ENCODE results near the gene LY6G5C. TPM values are rescaled to one million over a fixed set of nuclear protein-coding genes. Genes with fewer than 3 reads are reported as not detected.

Gene LY6G5C
- total and polyA plus RNA-seq, 2 donors (not counting 3 experiments of a cell fraction or from before 2014, with no cell fraction given): 8.2 to 11.4 TPM

- H3K9me3 ChIP-seq (replicated peaks; ENCODE audit: control insufficient read depth, insufficient read depth, low read length): no peaks in the 10 kb centered on the region
- no peaks in the 10 kb centered on the region for H3K36me3 ChIP-seq (ENCODE audit: control insufficient read depth in 2 of 2, extremely low read depth in 1 of 2, insufficient read depth in 2 of 2, low read length in 2 of 2)
- H3K27ac ChIP-seq (ENCODE audit: insufficient read depth, low read depth, low read length): no peak overlapping the region
- H3K9ac ChIP-seq (replicated peaks; ENCODE audit: extremely low read depth, insufficient read depth, low read length): no peak overlapping the region
- ChIA-PET POLR2A (interaction anchor here (0.5 to 1.3 kb wide), 4 partner anchors 8 to 103 kb away, joined by 3 to 7 read pairs (median 3); partner anchors contain the start of genes ABHD16A and CLIC1), CTCF (interaction anchor here (1.2 to 2.3 kb wide), 5 partner anchors 9 to 58 kb away, joined by 3 to 14 read pairs (median 4); partner anchors contain the start of genes ABHD16A and DDAH2)
- no peaks in the 10 kb centered on the region for H3K27me3 ChIP-seq (ENCODE audit: control insufficient read depth in 2 of 2, insufficient read depth in 2 of 2, low read length in 2 of 2)
- no peak overlapping the region for H3K4me3 ChIP-seq (replicated peaks in 1 of 3; ENCODE audit: insufficient read depth in 1 of 3, low read depth in 1 of 3, low read length in 3 of 3)
- H4K20me1 ChIP-seq (replicated peaks; ENCODE audit: control insufficient read depth, extremely low read depth, insufficient read depth, low read length): no peaks in the 10 kb centered on the region
- H3K9me1 ChIP-seq (replicated peaks; ENCODE audit: control insufficient read depth, extremely low read depth, insufficient read depth, low read length): no peaks in the 10 kb centered on the region
- no TSS peak for BruUV-seq (replicated peaks)
- peak overlapping the region; percentile 52 for H2AFZ ChIP-seq (ENCODE audit: low read depth, low read length)
- dilution Hi-C loops (cut with MboI; ENCODE audit: extremely low pct_ligation_motif_present, low sequenced_read_pairs): no loop called here
- H3K79me2 ChIP-seq (ENCODE audit: control insufficient read depth, insufficient read depth, low read length): no peaks in the 10 kb centered on the region
- peak; percentile 55 for FAIRE-seq
- H3K4me2 ChIP-seq (ENCODE audit: insufficient read depth, low read length): no peak overlapping the region
- DNase-seq (ENCODE audit: low read depth, low spot score): peak; percentile 20
- TF ChIP-seq POLR2AphosphoS5 (IDR thresholded peaks at IDR 0.05; ENCODE audit: insufficient read depth, low read depth, low read length) (peak; percentile 27), FOS (IDR thresholded peaks at IDR 0.05; ENCODE audit: borderline replicate concordance, insufficient read depth, low read length) (no peak), GATA2 (IDR thresholded peaks at IDR 0.05; ENCODE audit: insufficient read depth, insufficient read length, low read depth, low read length) (peak; percentile 36), POLR2A (IDR thresholded peaks at IDR 0.05; ENCODE audit: low read depth, low read length) (no peak), MYC (IDR thresholded peaks at IDR 0.05; ENCODE audit: low read depth, low read length) (no peak)
- H3K4me1 ChIP-seq (ENCODE audit: control insufficient read depth, extremely low read depth, insufficient read depth, low read length): peaks cover 8% of the 10 kb centered on the region
- intact Hi-C loops (cut with micrococcal nuclease): no loop called here
Observed at GRCh38 chr6:31711233-31711632, 30.4 kb upstream of the LY6G5C start.

DNA sequence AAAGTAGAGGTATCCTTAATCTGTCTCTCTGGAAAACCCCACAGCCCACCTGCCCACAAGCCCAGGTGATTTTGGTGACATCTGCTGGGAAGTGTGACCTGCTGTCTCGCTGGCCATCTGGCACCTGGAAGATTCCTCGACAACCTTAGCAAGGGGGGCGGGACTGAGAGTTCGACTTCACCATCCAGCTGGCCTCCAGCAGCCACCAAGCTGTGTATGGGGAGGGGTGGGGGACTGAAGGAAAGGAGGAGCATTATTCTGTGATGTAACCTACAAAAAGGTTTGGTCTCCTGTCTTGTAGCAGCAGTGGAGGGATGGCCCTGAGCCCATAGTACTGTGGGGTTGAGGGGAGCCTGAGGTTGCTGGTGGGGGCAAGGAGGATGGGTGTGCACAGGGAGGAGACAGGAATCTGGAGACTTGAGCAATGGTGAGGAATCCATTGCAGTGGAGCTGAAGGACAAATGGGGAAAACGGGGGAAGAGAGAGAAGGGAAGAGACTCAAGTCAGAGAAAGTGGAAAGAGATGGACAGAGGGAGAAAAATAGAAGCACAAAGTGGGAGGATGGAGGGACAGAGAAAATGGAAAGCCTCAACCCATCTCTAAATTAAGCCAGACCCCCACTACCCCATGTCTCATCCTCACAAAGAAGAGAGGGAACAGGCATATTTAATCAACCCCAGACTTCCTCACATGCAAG, 29.8 kb upstream of the LY6G5C start:
- no peaks in the 10 kb centered on the region for H4K20me1 ChIP-seq (replicated peaks; ENCODE audit: control insufficient read depth, extremely low read depth, insufficient read depth, low read length)
- ChIA-PET POLR2A (interaction anchor here (0.5 to 1.3 kb wide), 4 partner anchors 7 to 103 kb away, joined by 3 to 7 read pairs (median 3); partner anchors contain the start of genes ABHD16A and CLIC1), CTCF (interaction anchor here (1.2 to 2.3 kb wide), 5 partner anchors 8 to 59 kb away, joined by 3 to 14 read pairs (median 4); partner anchors contain the start of genes ABHD16A and DDAH2)
- no peaks in the 10 kb centered on the region for H3K9me1 ChIP-seq (replicated peaks; ENCODE audit: control insufficient read depth, extremely low read depth, insufficient read depth, low read length)
- H3K36me3 ChIP-seq (ENCODE audit: control insufficient read depth in 2 of 2, extremely low read depth in 1 of 2, insufficient read depth in 2 of 2, low read length in 2 of 2): no peaks in the 10 kb centered on the region
- BruUV-seq (replicated peaks): no TSS peak
- H3K4me1 ChIP-seq (ENCODE audit: control insufficient read depth, extremely low read depth, insufficient read depth, low read length): peaks cover 8% of the 10 kb centered on the region
- peak overlapping the region; percentile 52 for H2AFZ ChIP-seq (ENCODE audit: low read depth, low read length)
- H3K4me3 ChIP-seq (replicated peaks in 1 of 3; ENCODE audit: insufficient read depth in 1 of 3, low read depth in 1 of 3, low read length in 3 of 3): no peak overlapping the region
- FAIRE-seq: no peak
- no peak overlapping the region for H3K4me2 ChIP-seq (ENCODE audit: insufficient read depth, low read length)
- dilution Hi-C loops (cut with MboI; ENCODE audit: extremely low pct_ligation_motif_present, low sequenced_read_pairs) (no loop called here), intact Hi-C loops (cut with micrococcal nuclease) (no loop called here)
- H3K27me3 ChIP-seq (ENCODE audit: control insufficient read depth in 2 of 2, insufficient read depth in 2 of 2, low read length in 2 of 2): no peaks in the 10 kb centered on the region
- TF ChIP-seq GATA2 (IDR thresholded peaks at IDR 0.05; ENCODE audit: insufficient read depth, insufficient read length, low read depth, low read length) (no peak), POLR2AphosphoS5 (IDR thresholded peaks at IDR 0.05; ENCODE audit: insufficient read depth, low read depth, low read length) (no peak), POLR2A (IDR thresholded peaks at IDR 0.05; ENCODE audit: low read depth, low read length) (no peak), MYC (IDR thresholded peaks at IDR 0.05; ENCODE audit: low read depth, low read length) (no peak), EZH2 (IDR thresholded peaks at IDR 0.05; ENCODE audit: borderline replicate concordance, low read depth, low read length, severe bottlenecking) (no peak), JUN (IDR thresholded peaks at IDR 0.05; ENCODE audit: borderline replicate concordance, insufficient read depth, insufficient read length, low read depth) (no peak), FOS (IDR thresholded peaks at IDR 0.05; ENCODE audit: borderline replicate concordance, insufficient read depth, low read length) (no peak)
- TF ChIP-seq, protein P1, sequence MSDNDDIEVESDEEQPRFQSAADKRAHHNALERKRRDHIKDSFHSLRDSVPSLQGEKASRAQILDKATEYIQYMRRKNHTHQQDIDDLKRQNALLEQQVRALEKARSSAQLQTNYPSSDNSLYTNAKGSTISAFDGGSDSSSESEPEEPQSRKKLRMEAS (IDR thresholded peaks at IDR 0.05; ENCODE audit: insufficient read depth, insufficient read length): no peak
- TF ChIP-seq, protein P2, sequence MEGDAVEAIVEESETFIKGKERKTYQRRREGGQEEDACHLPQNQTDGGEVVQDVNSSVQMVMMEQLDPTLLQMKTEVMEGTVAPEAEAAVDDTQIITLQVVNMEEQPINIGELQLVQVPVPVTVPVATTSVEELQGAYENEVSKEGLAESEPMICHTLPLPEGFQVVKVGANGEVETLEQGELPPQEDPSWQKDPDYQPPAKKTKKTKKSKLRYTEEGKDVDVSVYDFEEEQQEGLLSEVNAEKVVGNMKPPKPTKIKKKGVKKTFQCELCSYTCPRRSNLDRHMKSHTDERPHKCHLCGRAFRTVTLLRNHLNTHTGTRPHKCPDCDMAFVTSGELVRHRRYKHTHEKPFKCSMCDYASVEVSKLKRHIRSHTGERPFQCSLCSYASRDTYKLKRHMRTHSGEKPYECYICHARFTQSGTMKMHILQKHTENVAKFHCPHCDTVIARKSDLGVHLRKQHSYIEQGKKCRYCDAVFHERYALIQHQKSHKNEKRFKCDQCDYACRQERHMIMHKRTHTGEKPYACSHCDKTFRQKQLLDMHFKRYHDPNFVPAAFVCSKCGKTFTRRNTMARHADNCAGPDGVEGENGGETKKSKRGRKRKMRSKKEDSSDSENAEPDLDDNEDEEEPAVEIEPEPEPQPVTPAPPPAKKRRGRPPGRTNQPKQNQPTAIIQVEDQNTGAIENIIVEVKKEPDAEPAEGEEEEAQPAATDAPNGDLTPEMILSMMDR (IDR thresholded peaks at IDR 0.05; ENCODE audit: extremely low read depth in 1 of 2, insufficient read depth in 1 of 2, low read depth in 1 of 2, low read length in 2 of 2): no peak
- no peak for DNase-seq (ENCODE audit: low read depth, low spot score)
- no peak overlapping the region for H3K9ac ChIP-seq (replicated peaks; ENCODE audit: extremely low read depth, insufficient read depth, low read length)
- no peaks in the 10 kb centered on the region for H3K79me2 ChIP-seq (ENCODE audit: control insufficient read depth, insufficient read depth, low read length)
- no peaks in the 10 kb centered on the region for H3K9me3 ChIP-seq (replicated peaks; ENCODE audit: control insufficient read depth, insufficient read depth, low read length)
- no peak overlapping the region for H3K27ac ChIP-seq (ENCODE audit: insufficient read depth, low read depth, low read length)

All from endothelial cell of umbilical vein (primary cell).